GF-D8 (cell line): ENCODE measurements around the gene ARSA.

Experiments
- DNase-seq: peaks from one replicate; lab custom pipeline; 2025; lab: John Stamatoyannopoulos, UW

ARSA gene

DNA sequence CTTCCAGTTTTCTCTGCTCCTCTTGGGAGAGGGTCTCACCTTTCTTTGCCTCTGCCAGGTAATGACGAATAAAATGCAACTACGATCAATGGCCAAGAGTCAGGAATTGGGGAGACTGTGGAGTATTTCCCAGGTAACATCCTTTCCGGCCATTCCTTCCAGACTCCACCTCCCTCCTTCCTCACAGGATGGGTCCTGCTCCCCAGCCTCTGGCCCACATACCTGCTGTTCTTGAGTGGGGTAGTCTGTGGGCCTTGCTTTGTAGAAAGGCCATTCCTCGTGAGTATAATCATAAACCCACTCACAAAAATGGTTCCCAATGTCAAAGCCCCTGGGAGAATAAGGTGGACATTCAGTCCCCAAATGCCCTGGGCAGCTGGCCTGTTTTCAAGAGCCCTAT, 48.2 kb downstream of the ARSA start:
- no peak for DNase-seq

GRCh38 chr22:50578776-50579310, 49.1 kb downstream of the ARSA start:
- DNase-seq, result no peak

DNA sequence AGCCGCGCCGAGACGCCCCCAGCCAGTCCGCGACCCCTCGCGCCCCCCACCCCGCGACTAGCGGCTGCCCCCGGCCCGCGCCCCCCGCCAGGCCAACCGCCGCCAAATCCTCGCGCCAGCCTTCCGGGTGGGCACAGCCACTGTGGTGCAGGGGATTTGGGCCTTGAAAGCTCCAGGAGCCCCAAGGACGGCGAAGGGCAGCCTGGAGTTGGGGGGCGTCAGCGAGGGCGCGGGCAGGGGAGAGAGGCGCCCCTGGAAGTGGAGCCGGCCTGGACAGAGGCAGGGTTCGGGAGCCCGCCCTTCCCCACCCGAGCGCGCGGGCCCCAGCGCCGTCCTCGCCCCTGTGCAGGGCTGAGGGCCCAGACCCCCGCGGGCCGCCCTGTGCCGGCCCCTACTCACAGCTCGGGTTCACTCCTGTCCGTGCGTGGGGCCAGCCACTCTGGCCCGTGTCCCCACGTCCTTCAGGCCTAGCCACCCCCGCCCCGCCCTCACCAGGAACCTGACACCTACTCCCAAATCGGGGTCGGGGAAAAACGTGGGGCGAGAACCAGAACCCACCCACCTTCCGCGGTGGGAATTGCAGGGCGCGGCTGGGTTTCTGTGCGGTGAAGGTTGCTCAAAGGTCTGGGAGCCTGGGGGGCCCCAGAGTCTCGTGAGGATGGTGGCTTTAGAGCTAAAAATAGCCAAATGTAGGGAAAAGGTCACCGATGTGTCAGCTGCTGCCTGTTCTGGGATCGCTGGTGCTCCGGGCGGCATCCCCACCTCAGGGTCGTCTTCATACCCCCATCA, 49.8 kb downstream of the ARSA start, which contains the start of gene CPT1B:
Gene CPT1B (minus strand): TSS at position 441 of the 789 bp plus-strand sequence. CDS start 512 bp downstream, outside the sequence.
- no peak for DNase-seq

DNA sequence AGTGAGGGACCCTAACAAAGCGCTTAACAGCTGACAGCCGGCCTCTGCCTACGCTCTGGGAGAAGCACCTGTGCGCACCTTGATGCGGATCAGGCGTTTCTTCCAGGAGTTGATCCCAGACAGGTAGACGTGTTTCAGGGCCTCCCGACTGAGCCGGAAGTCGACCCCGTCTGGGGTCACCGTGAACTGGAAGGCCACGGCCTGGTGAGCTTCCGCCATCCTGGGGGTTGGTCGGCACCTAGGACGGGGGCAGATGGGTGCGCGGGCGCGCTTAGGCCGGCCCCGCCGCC, 50.3 kb downstream of the ARSA start:
- no peak for DNase-seq

DNA sequence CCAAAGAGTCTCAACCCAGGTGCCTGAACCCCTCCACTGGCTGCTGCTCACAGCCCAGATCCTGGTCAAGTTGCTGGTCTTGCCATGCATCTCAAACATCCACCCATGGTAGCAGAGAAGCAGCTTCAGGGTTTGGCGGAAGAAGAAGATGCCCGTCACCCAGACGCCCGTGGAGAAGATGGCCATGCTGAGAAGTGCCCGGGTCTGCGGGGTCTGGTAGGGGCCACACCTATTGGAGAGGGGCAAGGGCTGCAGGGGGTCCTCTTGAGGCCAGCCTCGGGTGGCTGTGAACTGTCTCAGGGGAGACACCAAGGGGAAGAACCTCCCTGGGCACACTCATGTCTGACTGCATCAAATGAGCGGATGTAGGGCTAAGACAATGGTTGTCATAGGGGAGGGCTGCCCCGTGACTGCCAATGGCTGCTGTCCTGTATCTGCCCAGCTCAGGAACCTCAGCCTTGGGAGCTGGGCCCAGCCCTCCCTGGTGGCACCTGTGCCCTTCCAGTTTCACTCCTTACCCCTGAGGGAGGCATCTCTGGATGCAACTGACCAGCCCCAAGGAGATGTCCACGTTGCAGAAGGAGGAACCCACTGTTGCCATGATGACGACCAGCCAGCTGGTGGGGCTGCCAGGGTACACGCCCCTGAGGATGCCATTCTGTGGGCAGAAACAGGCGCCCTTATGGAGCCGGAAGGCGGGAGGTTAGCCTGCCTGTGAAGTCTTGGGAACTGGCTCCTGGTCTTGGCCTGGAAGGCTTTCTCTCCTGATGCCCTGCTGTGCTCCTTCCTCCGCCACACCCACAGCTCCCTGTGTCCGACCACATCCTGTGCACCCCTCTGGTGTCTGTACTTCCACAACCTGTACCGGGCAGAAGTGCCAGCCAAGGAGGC, 50.9 kb downstream of the ARSA start:
- DNase-seq, result no peak

DNA sequence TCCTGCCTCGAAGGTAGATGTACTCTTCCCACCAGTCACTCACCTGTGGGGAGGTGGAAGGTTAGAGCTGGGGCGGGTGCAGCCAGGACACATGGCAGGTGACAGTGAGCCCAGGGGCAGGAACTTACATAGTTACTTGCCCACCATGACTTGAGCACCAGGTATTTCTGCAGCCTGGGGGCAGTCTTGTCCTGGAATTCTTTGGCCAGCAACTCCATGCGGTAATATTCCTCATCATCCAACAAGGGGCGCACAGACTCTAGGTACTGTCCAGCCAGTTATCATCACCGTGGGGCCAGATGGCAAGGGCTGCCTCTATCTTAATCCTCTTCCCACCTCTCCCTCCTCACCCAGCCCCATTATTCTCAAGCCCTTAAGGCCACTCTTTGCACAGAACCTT, 51.9 kb downstream of the ARSA start:
- no peak for DNase-seq

- no peak for DNase-seq
Measured at GRCh38 chr22:50575426-50575941, 52.5 kb downstream of the ARSA start.
